ENCODE data around the gene WDR55.
"Not testable (repeated sequence)": the region's sequence is repeated elsewhere in the genome, so short reads cannot be mapped to it uniquely, and the experiment has no call there.

Gene WDR55

GRCh38 chr5:140658870-140659269 is 5.8 kb upstream of the WDR55 start:
- no peak for DNase-seq

DNA sequence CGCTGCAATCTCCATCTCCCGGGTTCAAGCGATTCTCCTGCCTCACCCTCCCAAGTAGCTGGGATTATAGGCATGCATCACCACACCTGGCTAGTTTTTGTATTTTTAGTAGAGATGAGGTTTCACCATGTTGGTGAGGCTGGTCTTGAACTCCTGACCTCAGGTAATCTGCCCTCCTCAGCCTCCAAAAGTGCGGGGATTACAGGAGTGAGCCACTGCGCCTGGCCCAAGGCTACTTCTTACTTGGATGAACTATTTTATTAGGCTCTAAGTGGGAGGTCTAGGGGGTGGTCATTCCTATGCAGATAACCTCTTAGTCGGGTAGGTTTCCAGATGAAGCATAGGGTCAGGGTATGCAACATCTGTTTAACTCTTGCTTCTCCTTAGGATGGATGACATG is 4.3 kb upstream of the WDR55 start:
- not testable (repeated sequence) for DNase-seq

DNA sequence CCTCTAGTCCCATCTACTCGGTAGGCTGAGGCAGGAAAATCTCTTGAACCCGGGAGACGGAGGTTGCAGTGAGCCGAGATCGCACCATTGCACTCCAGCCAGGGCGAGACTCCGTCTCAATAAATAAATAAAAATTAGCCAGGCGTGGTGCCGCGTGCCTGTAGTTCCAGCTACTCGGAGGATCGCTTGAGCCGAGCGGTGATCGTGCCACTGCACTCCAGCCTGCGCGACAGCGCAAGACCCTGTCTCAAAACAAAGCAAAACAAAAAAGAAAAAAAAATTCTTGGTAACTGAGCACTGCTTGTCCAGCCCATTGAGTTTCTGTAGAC is 710 bp upstream of the WDR55 start:
- no peak for DNase-seq

GRCh38 chr5:140671035-140671434 is 6.3 kb downstream of the WDR55 start:
- not testable (repeated sequence) for DNase-seq

DNA sequence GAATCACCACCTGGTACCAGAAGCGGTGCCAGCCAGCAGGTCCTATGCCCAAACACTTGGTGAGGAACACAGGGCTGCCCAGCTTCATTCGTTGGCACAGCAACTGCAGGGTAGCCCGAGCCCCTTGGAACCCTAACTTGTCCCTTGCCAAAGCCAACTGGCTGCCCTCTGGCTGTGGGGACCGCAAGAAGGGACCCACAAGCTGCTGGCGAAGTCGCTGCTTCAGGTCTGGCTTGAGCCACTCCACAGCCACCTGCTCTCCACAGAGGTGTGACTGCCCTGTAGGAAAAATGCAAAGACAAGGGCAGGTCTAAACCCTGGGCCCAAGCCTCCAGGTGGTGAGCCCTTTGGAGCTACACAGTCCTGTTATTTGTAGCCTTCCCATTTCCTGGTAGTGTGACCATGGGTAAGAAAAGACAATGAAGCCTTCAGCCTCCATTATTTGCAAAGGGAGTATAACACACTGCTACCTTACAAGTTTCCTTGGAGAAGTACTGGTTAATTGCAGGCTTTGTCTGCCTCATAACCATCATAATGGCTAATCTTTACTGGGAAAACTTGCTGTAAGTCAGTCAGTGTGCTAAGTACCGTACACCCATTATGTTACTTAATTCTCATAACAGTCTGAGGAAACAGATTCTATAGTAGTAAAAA is 6.9 kb downstream of the WDR55 start:
- DNase-seq: no peak

GRCh38 chr5:140672455-140673186 is 7.9 kb downstream of the WDR55 start:
- no peak for DNase-seq

GRCh38 chr5:140673187-140673976 is 8.7 kb downstream of the WDR55 start, which contains the start of gene DND1:
DND1 (minus strand) TSS chr5:140673576; CDS start chr5:140673542, 34 bp downstream.
- no peak for DNase-seq

- DNase-seq: no peak
These were observed 9.5 kb downstream of the WDR55 start for GRCh38 chr5:140674211-140674610.

- DNase-seq: no peak
These were observed 9.9 kb downstream of the WDR55 start for GRCh38 chr5:140674629-140675028.

DNA sequence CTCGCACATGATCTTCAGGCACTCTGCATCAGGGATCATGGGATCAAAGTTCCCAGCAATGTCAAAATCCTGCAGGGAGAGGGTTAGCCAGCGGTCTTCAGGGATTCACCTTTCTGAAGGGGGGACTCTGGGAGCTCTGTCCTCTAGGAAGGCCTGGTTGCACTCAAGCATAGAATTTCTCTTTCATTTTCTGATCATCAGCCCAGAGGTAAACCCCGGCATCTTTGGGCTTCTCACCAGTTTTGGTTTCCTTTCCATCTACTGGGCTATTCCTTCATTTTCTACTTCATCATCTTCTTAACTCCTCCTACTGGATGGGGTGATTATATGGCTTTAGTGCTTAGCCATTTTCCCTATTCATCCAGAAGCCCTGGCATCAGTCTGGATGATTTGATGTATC is 13.2 kb downstream of the WDR55 start:
- no peak for DNase-seq

DNA sequence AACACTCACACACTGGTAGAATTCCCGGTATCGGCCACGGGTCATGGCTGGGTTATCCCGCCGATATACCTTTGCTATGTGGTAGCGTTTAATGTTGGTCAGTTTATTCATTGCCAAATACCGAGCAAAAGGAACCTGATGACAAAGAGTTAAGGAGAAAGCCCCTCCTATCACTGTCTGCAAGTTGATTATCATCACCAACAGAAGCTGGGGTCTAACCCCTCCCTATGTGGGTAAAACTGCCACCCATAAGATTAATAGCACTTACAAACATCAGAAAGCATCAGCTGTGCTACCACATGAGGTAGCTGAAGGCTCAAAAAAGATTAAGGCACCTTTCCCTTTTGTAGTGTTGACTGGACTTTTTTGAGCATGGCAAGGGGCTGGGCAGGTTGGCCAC is 14.3 kb downstream of the WDR55 start:
- DNase-seq: no peak

DNA sequence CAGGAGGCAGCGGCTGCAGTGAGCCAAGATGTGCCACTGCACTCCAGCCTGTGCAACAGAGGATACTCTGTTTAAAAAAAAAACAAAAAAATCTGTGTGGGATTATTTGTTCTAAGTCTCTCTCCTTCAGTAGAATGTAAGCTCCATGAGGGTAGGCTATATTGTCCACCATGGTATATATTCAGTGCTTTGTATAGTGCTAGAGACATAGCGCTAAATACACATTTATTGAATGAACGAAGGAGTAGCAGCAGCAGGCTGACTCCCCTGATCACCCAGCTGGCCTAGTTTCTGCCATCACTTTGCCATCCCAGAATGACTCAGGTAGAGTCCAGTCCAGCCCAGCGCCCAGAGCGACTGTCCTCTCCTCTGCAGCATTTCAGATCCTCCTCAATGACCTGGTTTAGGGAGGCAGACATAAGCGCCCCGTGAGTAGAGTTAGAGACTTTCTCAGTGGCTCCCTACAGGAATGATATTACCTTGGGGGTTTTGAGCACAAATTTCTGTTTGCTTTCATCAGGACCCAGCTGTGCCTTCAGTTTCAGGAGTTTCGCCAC is 25.8 kb downstream of the WDR55 start:
- no peak for DNase-seq

- peak; percentile 95 for DNase-seq
These were observed 26.5 kb downstream of the WDR55 start, which contains the start of the genes HARS1 and HARS2 for GRCh38 chr5:140690941-140691924. HARS1 (minus strand) TSS chr5:140691370; CDS start chr5:140691304, 66 bp downstream. HARS2 (plus strand) TSS chr5:140691455; CDS start chr5:140691649, 194 bp downstream.

GRCh38 chr5:140694276-140694675 is 29.6 kb downstream of the WDR55 start:
- no peak for DNase-seq

DNA sequence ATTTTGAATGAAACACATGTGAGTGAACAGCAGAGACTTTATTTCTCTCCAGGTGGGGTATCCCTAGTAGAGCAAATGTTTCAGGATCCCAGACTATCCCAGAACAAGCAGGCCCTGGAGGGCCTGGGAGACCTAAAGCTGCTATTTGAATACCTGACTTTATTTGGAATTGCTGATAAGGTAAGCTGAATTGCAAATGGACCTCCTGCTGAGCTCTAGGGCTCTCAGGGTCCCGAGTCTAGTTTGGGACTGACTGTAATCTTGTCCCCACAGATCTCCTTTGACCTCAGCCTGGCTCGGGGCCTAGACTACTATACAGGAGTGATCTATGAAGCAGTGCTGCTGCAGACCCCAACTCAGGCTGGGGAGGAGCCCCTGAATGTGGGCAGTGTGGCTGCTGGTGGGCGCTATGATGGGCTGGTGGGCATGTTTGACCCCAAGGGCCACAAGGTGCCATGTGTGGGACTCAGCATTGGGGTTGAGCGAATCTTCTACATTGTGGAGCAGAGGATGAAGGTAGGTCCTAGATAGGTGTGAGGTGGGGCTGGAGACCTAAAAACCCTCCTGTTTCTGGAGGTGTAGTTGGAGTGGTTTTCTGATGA is 32.3 kb downstream of the WDR55 start:
- DNase-seq: no peak

- peak; percentile 97 for DNase-seq
These were observed 35.8 kb downstream of the WDR55 start, which contains the start of gene ZMAT2 for GRCh38 chr5:140700177-140701144. ZMAT2 (plus strand) TSS chr5:140700447; CDS start chr5:140700461, 14 bp downstream.

- DNase-seq: no peak
These were observed 43.1 kb downstream of the WDR55 start for GRCh38 chr5:140707812-140708211.

- DNase-seq: not testable (repeated sequence)
These were observed 44.1 kb downstream of the WDR55 start for GRCh38 chr5:140708787-140709186.

- peak; percentile 95 for DNase-seq
These were observed 46.3 kb downstream of the WDR55 start for GRCh38 chr5:140710899-140711552.

DNA sequence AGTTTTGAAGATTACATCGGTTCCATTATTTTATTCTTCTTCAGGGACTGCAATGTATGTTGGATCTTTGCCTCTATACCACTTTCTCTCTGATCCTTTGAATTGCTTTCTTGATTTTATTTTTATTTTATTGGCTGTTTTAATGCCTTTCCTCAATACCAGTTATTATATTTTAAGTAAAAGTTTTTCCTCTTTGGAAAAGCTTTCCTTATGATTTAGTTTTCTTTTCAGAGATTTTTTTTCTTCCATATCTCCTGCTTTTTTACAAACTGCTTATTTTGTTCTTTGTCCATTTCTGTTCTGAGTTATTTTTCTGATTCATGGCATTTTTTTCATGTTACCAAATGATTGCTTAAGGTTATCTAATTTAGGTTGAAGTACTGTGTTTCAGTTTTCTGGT is 47.1 kb downstream of the WDR55 start:
- DNase-seq: no peak
